ENCODE results near the gene GLCE.

Gene GLCE

GRCh38 chr15:69160141-69160993, at the start of gene GLCE:
GLCE (plus strand) TSS chr15:69160635; CDS start chr15:69255807, 95,172 bp downstream.
- peak; percentile 99 for DNase-seq

- peak; percentile 76 for DNase-seq
Measured at GRCh38 chr15:69114331-69114928, 46.0 kb upstream of the GLCE start.

GRCh38 chr15:69115031-69115430, 45.4 kb upstream of the GLCE start:
- DNase-seq, result no peak

GRCh38 chr15:69116391-69116790, 44.0 kb upstream of the GLCE start:
- peak; percentile 75 for DNase-seq

GRCh38 chr15:69117431-69117871, 43.0 kb upstream of the GLCE start:
- DNase-seq, result peak; percentile 95

- DNase-seq, result peak; percentile 78
Measured at GRCh38 chr15:69118089-69118488, 42.3 kb upstream of the GLCE start.

DNA sequence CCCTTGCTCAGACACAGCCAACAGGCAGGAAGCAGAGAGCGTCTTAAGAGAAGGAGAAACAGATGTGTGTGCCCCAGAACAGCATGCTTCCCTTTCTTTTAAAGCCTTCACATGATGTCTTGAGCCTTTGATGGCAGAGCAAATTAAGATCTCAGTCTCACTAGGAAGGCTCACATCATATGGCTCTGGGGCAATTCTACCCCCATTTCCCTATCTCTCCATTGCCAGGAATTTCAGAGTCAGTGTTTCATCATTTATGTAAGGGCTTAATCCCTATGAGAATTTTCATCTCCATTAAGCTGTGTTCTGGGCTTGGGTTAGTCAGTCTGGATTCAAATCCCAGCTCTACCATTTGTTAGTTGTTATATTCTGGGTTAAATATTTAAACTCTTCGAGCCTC, 41.4 kb upstream of the GLCE start:
- no peak for DNase-seq

DNA sequence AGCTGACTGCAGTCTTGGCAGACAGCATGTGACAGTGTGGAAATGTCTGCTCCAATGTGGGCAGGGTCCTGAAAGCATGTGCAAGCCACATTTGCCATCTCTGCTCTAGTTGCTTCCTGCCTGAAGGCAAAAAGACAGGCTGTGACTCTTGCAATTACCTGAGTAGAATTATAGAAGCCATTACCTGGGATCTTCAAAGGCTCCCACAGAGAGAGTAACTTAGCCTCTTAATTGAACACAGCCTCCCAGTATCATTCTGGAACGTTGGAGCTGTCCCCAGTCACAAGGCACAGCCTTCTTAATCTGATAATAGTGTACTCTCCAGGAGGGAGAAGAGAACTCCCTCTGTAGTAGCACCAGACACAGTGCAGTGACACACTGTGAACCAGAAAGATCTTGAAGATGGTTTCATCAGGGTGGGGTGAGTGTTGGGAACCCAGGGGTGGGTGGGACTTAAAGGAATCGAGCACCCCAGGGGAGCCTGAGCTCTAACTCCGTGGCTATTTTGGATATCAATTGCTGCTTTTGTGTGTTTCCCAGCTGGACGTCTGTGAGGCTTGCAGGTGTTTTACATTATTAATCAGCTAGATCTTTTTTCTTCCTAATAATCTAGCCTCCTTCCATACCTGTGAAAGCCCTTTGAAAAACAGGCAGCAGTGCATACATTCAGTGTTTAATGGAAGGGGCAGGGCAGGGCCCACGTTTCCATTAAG, 40.6 kb upstream of the GLCE start:
- peak; percentile 95 for DNase-seq

- DNase-seq, result no peak
Measured at GRCh38 chr15:69120732-69121131, 39.7 kb upstream of the GLCE start.

DNA sequence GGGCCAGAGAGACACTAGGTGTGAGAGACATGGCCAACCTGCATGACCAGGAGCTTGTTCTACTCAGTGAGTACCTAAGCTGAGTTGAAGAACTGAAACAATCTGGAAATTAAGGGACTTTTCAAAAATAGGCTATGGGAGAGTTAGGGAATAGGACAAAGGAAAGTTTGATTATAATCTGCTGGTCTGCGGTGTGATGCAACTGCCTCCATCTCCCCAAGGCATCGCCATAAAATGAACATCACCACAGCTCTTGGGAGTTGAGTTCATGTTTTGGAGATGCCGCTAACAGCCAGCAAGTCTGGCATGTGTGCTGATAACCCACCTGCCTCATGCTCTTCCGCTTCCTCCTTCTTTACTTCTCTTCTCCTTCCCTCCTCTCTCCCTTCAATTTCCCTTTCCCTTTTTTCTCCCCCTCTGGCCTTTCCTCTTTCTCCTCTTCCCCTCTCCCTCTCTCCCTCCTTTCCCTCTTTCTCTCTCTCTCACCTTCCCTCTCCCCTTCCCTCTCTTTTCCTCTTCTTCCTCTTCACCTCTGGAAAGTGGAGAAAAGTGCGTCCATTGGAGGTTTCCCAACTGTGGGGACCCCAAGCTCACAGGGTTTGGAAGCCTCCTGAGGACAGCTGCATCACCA, 39.1 kb upstream of the GLCE start:
- no peak for DNase-seq

GRCh38 chr15:69125236-69125635, 35.2 kb upstream of the GLCE start:
- DNase-seq, result no peak

GRCh38 chr15:69126054-69126469, 34.4 kb upstream of the GLCE start:
- DNase-seq, result no peak

DNA sequence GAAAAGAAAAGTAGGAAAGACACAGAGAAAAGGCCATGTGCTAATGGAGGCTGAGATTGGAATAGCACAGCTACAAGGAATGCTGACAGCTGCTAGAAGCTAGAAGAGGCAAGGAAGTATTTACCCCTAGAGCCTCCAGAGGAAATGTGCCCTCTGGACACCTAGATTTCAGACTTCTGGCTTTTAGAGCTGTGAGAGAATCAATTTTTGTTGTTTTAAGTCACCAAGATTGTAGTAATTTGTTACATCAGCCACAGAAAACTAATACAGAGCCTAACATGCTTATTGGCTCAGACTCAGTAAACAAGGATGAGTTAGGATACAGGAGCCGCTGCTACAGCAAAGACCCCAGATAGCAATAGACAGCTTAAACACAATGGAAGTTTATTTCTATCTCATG, 33.1 kb upstream of the GLCE start:
- no peak for DNase-seq

GRCh38 chr15:69128667-69129311, 31.6 kb upstream of the GLCE start:
- DNase-seq, result peak; percentile 64

DNA sequence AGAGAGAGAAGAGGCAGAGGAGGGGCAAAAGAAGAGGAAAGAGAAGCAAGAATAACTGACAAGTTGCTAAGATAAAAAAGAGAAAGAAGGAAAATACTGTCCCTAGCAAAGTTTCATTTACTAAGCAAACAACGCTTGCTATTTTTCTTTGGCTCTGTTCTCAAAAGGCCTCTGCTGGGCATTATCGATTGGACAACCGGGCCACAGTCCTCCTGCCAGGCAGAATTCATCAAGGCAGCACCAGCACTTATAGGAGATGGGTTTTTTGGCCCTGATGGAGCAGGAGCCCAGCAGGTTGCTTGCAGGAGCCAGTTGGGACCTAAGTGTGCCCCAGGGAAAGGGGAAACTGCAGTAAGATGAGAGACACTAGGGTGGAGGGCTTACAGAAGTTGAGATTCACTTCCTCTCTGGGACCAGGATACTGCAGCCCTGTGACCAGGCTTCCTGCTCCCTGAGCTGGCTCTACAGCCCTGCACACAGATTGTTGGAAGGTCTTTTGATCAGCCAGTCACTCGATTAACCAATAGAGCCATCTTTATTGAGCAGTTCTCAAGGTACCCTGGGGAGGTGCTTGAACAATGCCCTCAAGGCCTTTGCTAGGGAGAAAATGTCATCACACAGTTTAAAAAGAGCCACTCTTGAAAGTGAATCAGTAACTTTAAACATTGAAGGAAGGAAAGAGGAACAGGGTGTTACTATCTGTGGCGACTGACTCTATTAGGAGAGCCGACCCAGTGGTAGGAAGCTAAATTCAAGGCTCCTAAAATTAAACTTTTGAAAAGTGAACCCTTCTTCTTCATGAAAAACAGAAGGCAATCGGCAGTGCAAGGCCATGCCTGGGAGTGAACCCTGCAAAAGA, 28.8 kb upstream of the GLCE start:
- no peak for DNase-seq

GRCh38 chr15:69132430-69132829, 28.0 kb upstream of the GLCE start:
- DNase-seq, result no peak

GRCh38 chr15:69132977-69133861, 27.2 kb upstream of the GLCE start:
- no peak for DNase-seq

DNA sequence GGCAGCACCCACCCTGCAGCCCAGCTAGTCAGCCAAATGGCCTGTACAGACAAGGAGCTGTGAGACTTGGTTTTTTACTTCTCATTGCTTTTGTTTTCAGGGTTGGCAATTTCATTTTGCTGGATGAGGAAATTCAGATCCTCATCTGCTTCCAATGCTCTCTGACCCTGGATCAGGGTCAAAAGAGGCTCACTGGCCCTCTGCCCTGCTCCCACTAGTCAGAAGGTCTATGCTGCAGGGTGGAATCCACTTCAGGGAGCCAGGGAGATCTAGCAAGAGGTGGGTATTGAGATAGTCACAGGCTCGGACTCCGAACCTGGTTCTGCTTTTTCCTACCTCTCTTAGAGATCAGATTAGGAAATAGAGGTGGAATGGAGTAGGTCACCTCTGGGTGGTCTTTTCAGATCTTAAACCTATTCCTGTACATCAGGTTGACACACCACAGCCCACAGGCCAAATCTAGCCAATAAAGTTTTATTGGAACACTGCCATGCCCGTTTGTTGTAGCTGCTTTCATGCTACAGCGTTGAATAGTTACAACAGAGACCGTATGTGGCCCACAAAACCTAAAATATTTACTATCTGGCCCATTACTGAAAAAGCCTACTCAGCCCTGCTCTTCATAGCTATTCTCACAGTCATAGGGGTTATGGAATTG, 26.4 kb upstream of the GLCE start:
- DNase-seq, result no peak

DNA sequence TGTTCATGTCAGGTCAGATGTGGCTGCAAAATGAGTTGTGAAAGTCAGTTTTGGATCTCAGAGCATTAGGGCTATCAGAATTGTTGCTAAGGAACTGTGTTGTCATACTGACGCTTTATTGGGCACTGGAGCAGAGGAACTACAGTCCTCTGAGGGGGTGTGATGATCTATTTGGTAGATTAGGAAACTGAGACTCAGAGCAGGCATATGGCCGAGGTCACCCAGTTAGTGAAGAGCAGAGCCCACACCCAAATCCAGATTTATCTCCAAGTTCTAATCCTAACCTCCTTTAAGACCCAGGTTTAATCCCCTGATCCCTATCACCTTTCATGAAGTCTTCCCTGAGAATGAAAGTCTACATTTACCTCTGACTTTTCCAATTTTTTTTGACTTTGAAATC, 25.6 kb upstream of the GLCE start:
- no peak for DNase-seq

DNA sequence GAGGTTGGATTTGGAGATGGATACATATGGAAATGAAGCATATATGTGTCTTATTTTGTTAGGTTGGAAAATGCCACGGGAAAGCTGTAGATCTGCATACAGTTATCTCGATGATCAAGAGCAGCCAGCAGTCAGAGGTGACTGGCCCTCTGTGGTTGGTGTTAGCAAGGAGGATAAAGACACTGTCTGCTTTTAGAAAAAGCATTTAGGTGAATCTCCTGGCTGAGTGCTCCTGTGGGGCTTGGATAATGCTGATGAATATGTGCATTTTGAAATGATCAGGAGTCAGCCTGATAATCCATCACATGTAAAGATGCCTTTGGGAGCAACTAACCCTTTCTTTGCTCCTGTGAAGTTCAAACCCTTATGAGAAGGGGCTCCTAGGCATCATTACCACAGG, 24.9 kb upstream of the GLCE start:
- DNase-seq, result no peak
